SK-N-SH treated with all-trans-retinoic acid at 6 μM for 48 hours (cell line): ENCODE data around the gene TMEM269.
"Not testable (repeated sequence)": the region's sequence is repeated elsewhere in the genome, so short reads cannot be mapped to it uniquely, and the experiment has no call there.

ENCODE experiments used
- ATAC-seq: fragments of 200-7000 bp; cut with Tn5 transposase; 3 replicates; pipeline ENCODE4 v1.9.1; 2020; ENCODE audit warnings: mild to moderate bottlenecking, moderate library complexity
- ARNTL ChIP-seq: fragments of 450-650 bp; formaldehyde crosslinking; IDR thresholded peaks from 2 replicates; pipeline ENCODE4 v1.5.0; 2020; ENCODE audit warnings: low read depth, mild to moderate bottlenecking, moderate library complexity, borderline replicate concordance
- BACH2 ChIP-seq: fragments of 250-450 bp; sonication (Bioruptor Pico); IDR thresholded peaks from 2 replicates; pipeline ENCODE4 v1.9.0; 2021; ENCODE audit warnings: mild to moderate bottlenecking, borderline replicate concordance
- CSDC2 ChIP-seq: fragments of 250-450 bp; sonication (Bioruptor Pico); IDR thresholded peaks from 2 replicates; pipeline ENCODE4 v1.5.0; 2020; ENCODE audit warnings: mild to moderate bottlenecking, moderate library complexity
- CSRNP3 ChIP-seq: fragments of 250-450 bp; sonication (Bioruptor Pico); IDR thresholded peaks from 2 replicates; pipeline ENCODE4 v1.5.1; 2021; ENCODE audit warnings: mild to moderate bottlenecking, moderate library complexity
- GLIS3 ChIP-seq: fragments of 250-450 bp; sonication (Bioruptor Pico); IDR thresholded peaks from 2 replicates; pipeline ENCODE4 v1.5.0; 2020; ENCODE audit warnings: mild to moderate bottlenecking, moderate library complexity
- ISL1 ChIP-seq: fragments of 250-450 bp; sonication (Bioruptor Pico); IDR thresholded peaks from 2 replicates; pipeline ENCODE4 v2.1.2; 2022; ENCODE audit warnings: mild to moderate bottlenecking, moderate library complexity
- OSR1 ChIP-seq: fragments of 250-450 bp; sonication (Bioruptor Pico); IDR thresholded peaks from 2 replicates; pipeline ENCODE4 v1.8.0; 2022; ENCODE audit warnings: moderate library complexity, mild to moderate bottlenecking, inconsistent platforms
- PATZ1 ChIP-seq: fragments of 250-450 bp; sonication (Bioruptor Pico); IDR thresholded peaks from 2 replicates; pipeline ENCODE4 v1.8.0; 2020; ENCODE audit warnings: mild to moderate bottlenecking, moderate library complexity, borderline replicate concordance
- POU6F1 ChIP-seq: fragments of 250-450 bp; sonication (Bioruptor Pico); IDR thresholded peaks from 2 replicates; pipeline ENCODE4 v1.8.0; 2021; ENCODE audit warnings: low read depth, mild to moderate bottlenecking, moderate library complexity, borderline replicate concordance
- PPARA ChIP-seq: fragments of 250-450 bp; sonication (Bioruptor Pico); IDR thresholded peaks from 2 replicates; pipeline ENCODE4 v1.5.0; 2020; ENCODE audit warnings: mild to moderate bottlenecking, borderline replicate concordance
- RARB ChIP-seq: fragments of 250-450 bp; sonication (Bioruptor Pico); IDR thresholded peaks from 2 replicates; pipeline ENCODE4 v1.8.0; 2021; ENCODE audit warnings: mild to moderate bottlenecking, moderate library complexity
- SNAI2 ChIP-seq: fragments of 250-450 bp; sonication (Bioruptor Pico); IDR thresholded peaks from 2 replicates; pipeline ENCODE4 v1.5.0; 2020; ENCODE audit warnings: mild to moderate bottlenecking, moderate library complexity
- TCF4 ChIP-seq: fragments of 250-450 bp; sonication (Bioruptor Pico); IDR thresholded peaks from 2 replicates; pipeline ENCODE4 v1.8.0; 2021; ENCODE audit warnings: mild to moderate bottlenecking, moderate library complexity, borderline replicate concordance
- TOX ChIP-seq: fragments of 250-450 bp; sonication (Bioruptor Pico); IDR thresholded peaks from 2 replicates; pipeline ENCODE4 v1.8.0; 2021; ENCODE audit warnings: mild to moderate bottlenecking, moderate library complexity, borderline replicate concordance
- ZC3H10 ChIP-seq: fragments of 250-450 bp; sonication (Bioruptor Pico); IDR thresholded peaks from 2 replicates; pipeline ENCODE4 v1.5.1; 2021; ENCODE audit warnings: mild to moderate bottlenecking, moderate library complexity
- ZFP3 ChIP-seq: fragments of 250-450 bp; sonication (Bioruptor Pico); IDR thresholded peaks from 2 replicates; pipeline ENCODE4 v1.5.0; 2020; ENCODE audit warnings: mild to moderate bottlenecking, moderate library complexity
- ZFP30 ChIP-seq: fragments of 450-650 bp; formaldehyde crosslinking; IDR thresholded peaks from 2 replicates; pipeline ENCODE4 v1.5.0; 2022; ENCODE audit warnings: mild to moderate bottlenecking, moderate library complexity
- ZNF565 ChIP-seq: fragments of 450-650 bp; formaldehyde crosslinking; conservative IDR thresholded peaks from 2 replicates; pipeline ENCODE4 v1.5.0; 2020; ENCODE audit warnings: low read depth, mild to moderate bottlenecking, moderate library complexity
- ZNF8 ChIP-seq: fragments of 450-650 bp; formaldehyde crosslinking; IDR thresholded peaks from 2 replicates; pipeline ENCODE4 v1.5.0; 2020; ENCODE audit warnings: mild to moderate bottlenecking, moderate library complexity
- TF ChIP-seq, protein P1 (sequence below): fragments of 250-450 bp; sonication (Bioruptor Pico); IDR thresholded peaks from 2 replicates; pipeline ENCODE4 v1.5.0; 2020; ENCODE audit warnings: mild to moderate bottlenecking, moderate library complexity

TMEM269 gene

GRCh38 chr1:42748021-42748420, 36.8 kb upstream of the TMEM269 start:
- no peak for ATAC-seq
- TF ChIP-seq TOX (CRISPR knock-in tag) (no peak), PATZ1 (CRISPR knock-in tag) (no peak), OSR1 (no peak), POU6F1 (no peak), GLIS3 (CRISPR knock-in tag) (no peak), RARB (CRISPR knock-in tag) (no peak)

GRCh38 chr1:42748461-42749410, 36.1 kb upstream of the TMEM269 start:
- TF ChIP-seq TCF4 (CRISPR knock-in tag) (no peak), PATZ1 (CRISPR knock-in tag) (no peak)
- ATAC-seq, result no peak

- TF ChIP-seq POU6F1 (no peak), GLIS3 (CRISPR knock-in tag) (no peak), OSR1 (no peak), SNAI2 (CRISPR knock-in tag) (no peak), ARNTL (CRISPR knock-in tag) (no peak)
- TF ChIP-seq, protein P1, sequence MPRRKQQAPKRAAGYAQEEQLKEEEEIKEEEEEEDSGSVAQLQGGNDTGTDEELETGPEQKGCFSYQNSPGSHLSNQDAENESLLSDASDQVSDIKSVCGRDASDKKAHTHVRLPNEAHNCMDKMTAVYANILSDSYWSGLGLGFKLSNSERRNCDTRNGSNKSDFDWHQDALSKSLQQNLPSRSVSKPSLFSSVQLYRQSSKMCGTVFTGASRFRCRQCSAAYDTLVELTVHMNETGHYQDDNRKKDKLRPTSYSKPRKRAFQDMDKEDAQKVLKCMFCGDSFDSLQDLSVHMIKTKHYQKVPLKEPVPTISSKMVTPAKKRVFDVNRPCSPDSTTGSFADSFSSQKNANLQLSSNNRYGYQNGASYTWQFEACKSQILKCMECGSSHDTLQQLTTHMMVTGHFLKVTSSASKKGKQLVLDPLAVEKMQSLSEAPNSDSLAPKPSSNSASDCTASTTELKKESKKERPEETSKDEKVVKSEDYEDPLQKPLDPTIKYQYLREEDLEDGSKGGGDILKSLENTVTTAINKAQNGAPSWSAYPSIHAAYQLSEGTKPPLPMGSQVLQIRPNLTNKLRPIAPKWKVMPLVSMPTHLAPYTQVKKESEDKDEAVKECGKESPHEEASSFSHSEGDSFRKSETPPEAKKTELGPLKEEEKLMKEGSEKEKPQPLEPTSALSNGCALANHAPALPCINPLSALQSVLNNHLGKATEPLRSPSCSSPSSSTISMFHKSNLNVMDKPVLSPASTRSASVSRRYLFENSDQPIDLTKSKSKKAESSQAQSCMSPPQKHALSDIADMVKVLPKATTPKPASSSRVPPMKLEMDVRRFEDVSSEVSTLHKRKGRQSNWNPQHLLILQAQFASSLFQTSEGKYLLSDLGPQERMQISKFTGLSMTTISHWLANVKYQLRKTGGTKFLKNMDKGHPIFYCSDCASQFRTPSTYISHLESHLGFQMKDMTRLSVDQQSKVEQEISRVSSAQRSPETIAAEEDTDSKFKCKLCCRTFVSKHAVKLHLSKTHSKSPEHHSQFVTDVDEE (CRISPR knock-in tag), result no peak
- no peak for ATAC-seq
Observed at GRCh38 chr1:42750041-42750440, 34.8 kb upstream of the TMEM269 start.

- not testable (repeated sequence) for ATAC-seq
Observed at GRCh38 chr1:42751511-42752070, 33.2 kb upstream of the TMEM269 start.

DNA sequence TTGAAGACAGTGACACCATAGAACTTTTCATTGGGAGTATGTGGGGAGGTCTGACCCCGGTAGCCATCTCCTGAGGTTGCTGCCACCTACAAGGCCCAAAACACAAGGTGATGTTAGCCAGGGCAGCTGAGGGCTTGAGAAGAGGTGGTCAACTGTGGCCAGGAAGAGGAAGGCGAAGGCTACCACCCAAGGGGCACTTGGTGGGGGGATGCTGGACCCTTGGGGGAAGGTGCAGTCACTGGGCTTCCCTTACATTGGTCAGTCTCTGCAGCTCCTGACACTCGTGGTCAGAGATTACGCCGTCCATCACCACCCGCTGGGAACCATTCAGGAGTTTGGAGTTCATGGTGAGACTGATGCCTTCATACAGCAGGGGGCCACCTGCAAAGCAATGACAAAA, 32.5 kb upstream of the TMEM269 start:
- ATAC-seq, result no peak
- TF ChIP-seq CSDC2 (CRISPR knock-in tag) (no peak), ZFP3 (CRISPR knock-in tag) (no peak), ARNTL (CRISPR knock-in tag) (no peak), SNAI2 (CRISPR knock-in tag) (no peak), ISL1 (CRISPR knock-in tag) (no peak), GLIS3 (CRISPR knock-in tag) (no peak), ZNF565 (CRISPR knock-in tag) (no peak), ZFP30 (no peak), ZNF8 (CRISPR knock-in tag) (no peak), BACH2 (no peak), PPARA (CRISPR knock-in tag) (no peak), ZC3H10 (no peak), CSRNP3 (CRISPR knock-in tag) (no peak)
- TF ChIP-seq, all 23 proteins: peak for 0
